GM12892 (cell line): ENCODE measurements around the gene ZNF746.
"Not testable (repeated sequence)": the region's sequence is repeated elsewhere in the genome, so short reads cannot be mapped to it uniquely, and the experiment has no call there.

Source experiments
- DNase-seq: peaks from one replicate; pipeline ENCODE4 v3.0.0; 2011; ENCODE audit not compliant: insufficient read length
- FAIRE-seq: peaks from 2 replicates; lab custom pipeline; 2011; peaks lifted over from hg19 to GRCh38; lab: Jason Lieb, UNC
- POLR2A ChIP-seq: IDR thresholded peaks from 2 replicates; pipeline ENCODE4 v1.6.1; 2011; ENCODE audit warnings: low read depth, low read length, control low read depth
- POLR2AphosphoS5 ChIP-seq: IDR thresholded peaks from 2 replicates; pipeline ENCODE4 v1.6.1; 2011; ENCODE audit warnings: low read depth, low read length, control low read depth
- TAF1 ChIP-seq: IDR thresholded peaks from 2 replicates; pipeline ENCODE4 v1.6.1; 2011; ENCODE audit warnings: low read depth, mild to moderate bottlenecking, control low read depth, low read length, borderline replicate concordance

ZNF746 gene

DNA sequence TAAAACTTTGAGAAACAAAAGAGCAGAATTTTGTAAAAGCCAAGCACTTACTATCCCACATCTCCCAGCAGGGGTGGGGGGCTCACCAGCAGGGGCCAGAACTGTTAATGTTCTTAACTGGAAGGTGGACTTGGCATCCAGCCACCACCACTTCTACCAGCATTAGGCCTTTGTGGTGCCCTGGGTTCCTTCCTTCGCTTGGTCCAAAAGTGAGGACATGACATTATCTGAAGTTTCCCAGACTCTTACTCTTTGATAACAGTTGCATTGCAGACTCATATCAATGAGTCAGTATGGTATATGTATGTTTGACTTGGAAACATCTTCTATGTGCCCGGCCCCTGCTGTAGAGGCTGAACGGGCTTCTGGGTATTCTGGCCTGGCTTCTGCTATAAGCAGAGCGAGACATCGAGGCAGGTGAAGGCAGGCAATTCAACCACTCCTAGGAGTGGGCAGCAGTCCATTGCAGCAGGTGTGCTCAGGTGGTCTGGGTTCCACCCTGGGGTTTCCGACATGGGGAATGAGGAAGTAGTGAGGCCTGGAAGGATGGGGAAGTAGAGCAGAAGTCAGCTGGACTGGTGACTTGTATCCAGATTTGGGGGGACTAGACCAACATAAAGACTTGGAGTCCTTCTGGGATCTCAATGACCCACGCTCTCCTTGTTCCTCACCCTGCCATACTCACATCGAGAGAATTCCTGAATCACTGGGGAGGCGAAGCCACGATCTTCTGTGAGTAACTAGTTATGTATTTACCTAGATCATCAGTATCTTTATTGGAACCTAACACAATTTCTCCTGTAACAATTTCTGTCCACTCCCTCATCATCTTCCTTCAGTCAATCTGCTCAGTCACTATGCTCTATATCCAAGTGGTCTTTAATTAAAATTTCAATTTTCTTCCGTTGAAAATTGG lies 40.8 kb downstream of the ZNF746 start:
- DNase-seq (no peak), FAIRE-seq (no peak)
- TF ChIP-seq POLR2AphosphoS5 (no peak), TAF1 (no peak), POLR2A (no peak)

DNA sequence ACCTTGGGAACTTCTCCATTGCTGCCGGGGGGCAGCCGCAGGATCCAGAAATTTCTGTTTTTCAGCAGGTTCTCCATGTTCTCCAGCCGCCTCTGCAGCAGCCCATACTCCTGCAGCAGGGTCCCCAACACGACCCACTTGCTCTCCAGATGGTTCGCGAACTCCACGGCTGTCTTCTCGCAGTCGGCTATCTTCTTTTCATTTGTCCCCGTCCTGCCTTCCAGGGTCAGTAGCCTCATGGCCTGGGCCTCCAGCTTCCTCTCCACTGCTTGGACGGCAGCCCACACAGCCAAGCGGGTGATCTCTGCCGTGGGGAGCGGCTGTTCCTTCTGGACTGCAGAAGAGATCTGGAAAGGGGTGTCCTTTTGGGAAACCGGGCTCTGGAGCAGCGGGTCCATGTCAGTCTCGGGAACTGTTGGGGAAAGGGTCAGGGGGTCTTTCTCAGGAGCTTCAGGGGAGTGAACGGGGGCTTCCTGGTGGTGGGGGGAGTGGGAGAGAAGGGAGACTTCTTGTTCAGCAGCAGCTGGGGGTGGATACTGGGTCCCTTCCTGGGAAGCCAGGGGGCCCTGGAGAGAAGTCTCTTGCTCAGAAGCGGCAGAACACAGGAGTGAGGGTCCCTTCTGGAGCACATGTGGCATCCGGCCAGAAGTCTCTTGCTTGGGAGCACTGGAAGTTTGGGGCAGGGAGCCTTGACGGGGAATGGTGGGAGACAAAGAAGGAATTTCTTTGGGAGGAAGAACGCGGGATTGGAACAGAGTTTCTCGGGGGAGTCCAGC lies 42.2 kb downstream of the ZNF746 start:
- no peak for DNase-seq
- TF ChIP-seq POLR2A (no peak), POLR2AphosphoS5 (no peak), TAF1 (no peak)
- no peak for FAIRE-seq

DNA sequence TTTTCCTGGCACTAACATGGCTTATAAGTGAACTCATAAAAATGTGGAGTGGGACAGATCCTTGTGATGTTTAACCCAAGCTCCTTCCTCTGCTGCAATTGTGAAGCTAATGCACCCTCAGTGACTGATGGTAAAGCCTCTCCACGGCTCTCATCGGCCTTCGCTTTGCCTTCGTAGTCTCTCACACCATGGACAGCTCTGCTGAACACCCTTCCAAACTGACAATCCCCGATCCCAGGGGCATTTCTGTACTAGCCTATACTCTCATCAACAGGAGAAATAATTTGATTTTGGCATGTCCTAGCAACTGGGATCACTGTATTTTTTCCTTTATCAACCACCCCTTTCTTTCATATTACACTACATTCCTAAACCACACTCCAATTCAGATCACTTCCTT lies 42.9 kb downstream of the ZNF746 start:
- DNase-seq (no peak), FAIRE-seq (no peak)
- TF ChIP-seq POLR2AphosphoS5 (no peak), TAF1 (no peak), POLR2A (no peak)

GRCh38 chr7:149454006-149454405 lies 43.6 kb downstream of the ZNF746 start:
- DNase-seq (no peak), FAIRE-seq (no peak)
- no peak for TF ChIP-seq POLR2AphosphoS5
- no peak for TF ChIP-seq POLR2A
- no peak for TF ChIP-seq TAF1

DNA sequence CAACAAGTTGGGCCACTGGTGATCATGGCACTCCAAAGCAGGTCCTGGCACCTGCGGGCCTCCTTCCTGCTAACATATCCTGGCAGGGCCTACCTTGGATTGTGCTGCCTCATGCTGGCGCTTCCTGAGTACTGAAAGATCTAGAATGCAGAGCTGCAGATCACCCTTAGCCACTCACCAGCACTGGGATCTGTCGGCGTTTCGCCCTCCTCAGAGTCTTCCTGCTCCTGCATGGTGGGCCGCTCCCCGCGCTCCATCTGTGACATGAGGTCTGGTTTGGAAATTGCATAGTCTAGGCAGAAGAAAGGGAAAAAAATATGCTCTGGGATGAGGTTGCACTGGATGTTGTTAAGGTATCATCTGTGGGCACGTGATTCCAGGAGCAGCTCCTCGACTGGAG lies 46.8 kb downstream of the ZNF746 start:
- TF ChIP-seq POLR2A (no peak), POLR2AphosphoS5 (no peak), TAF1 (no peak)
- DNase-seq (no peak), FAIRE-seq (no peak)

- FAIRE-seq (no peak), DNase-seq (no peak)
- no peak for TF ChIP-seq POLR2A
- TF ChIP-seq TAF1, result no peak
- no peak for TF ChIP-seq POLR2AphosphoS5
Measured at GRCh38 chr7:149449897-149450296, 47.7 kb downstream of the ZNF746 start.

GRCh38 chr7:149448961-149449360 lies 48.6 kb downstream of the ZNF746 start:
- no peak for DNase-seq
- FAIRE-seq, result no peak
- TF ChIP-seq TAF1 (no peak), POLR2A (no peak), POLR2AphosphoS5 (no peak)

GRCh38 chr7:149446026-149446425 lies 51.6 kb downstream of the ZNF746 start:
- not testable (repeated sequence) for DNase-seq, FAIRE-seq

- no peak for DNase-seq
- TF ChIP-seq POLR2A (no peak), TAF1 (no peak), POLR2AphosphoS5 (no peak)
- FAIRE-seq, result no peak
Measured at GRCh38 chr7:149444287-149444686, 53.3 kb downstream of the ZNF746 start.

GRCh38 chr7:149443523-149443922 lies 54.1 kb downstream of the ZNF746 start:
- DNase-seq, result no peak
- no peak for TF ChIP-seq POLR2AphosphoS5
- TF ChIP-seq TAF1, result no peak
- TF ChIP-seq POLR2A, result no peak
- no peak for FAIRE-seq

DNA sequence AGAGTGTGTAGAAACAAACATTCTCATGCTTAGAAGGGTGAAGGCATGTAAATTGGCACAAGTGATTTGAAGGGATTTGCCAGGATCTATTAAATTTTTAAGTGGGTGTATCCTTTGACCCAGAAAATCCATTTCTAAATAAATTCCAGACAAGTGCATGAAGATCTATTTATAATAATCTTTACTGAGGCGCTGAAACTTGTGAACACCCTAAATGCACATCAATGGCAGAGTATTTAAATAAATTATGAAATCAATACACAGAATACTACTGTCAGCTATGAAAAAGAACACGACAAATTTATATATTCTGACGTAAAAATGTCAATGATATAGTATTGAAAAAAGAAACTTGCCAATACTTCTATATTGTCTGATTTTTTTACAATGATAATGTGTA lies 54.7 kb downstream of the ZNF746 start:
- no peak for TF ChIP-seq POLR2A
- no peak for TF ChIP-seq POLR2AphosphoS5
- TF ChIP-seq TAF1, result no peak
- FAIRE-seq, result no peak

GRCh38 chr7:149440222-149440621 lies 57.4 kb downstream of the ZNF746 start:
- no peak for DNase-seq
- no peak for TF ChIP-seq POLR2A
- TF ChIP-seq TAF1, result no peak
- TF ChIP-seq POLR2AphosphoS5, result no peak
- no peak for FAIRE-seq

More for the DNA sequence above, 54.7 kb downstream of the ZNF746 start:
- no peak for DNase-seq
